Measurements from ENCODE around the gene VIT.
"Not testable (repeated sequence)": the region's sequence is repeated elsewhere in the genome, so short reads cannot be mapped to it uniquely, and the experiment has no call there.

Gene VIT

GRCh38 chr2:36677996-36678605 lies 18.4 kb upstream of the VIT start:
- H3K27ac ChIP-seq: no peak overlapping the region
- TF ChIP-seq, protein P1, sequence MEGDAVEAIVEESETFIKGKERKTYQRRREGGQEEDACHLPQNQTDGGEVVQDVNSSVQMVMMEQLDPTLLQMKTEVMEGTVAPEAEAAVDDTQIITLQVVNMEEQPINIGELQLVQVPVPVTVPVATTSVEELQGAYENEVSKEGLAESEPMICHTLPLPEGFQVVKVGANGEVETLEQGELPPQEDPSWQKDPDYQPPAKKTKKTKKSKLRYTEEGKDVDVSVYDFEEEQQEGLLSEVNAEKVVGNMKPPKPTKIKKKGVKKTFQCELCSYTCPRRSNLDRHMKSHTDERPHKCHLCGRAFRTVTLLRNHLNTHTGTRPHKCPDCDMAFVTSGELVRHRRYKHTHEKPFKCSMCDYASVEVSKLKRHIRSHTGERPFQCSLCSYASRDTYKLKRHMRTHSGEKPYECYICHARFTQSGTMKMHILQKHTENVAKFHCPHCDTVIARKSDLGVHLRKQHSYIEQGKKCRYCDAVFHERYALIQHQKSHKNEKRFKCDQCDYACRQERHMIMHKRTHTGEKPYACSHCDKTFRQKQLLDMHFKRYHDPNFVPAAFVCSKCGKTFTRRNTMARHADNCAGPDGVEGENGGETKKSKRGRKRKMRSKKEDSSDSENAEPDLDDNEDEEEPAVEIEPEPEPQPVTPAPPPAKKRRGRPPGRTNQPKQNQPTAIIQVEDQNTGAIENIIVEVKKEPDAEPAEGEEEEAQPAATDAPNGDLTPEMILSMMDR (conservative IDR thresholded peaks at IDR 0.05): no peak

DNA sequence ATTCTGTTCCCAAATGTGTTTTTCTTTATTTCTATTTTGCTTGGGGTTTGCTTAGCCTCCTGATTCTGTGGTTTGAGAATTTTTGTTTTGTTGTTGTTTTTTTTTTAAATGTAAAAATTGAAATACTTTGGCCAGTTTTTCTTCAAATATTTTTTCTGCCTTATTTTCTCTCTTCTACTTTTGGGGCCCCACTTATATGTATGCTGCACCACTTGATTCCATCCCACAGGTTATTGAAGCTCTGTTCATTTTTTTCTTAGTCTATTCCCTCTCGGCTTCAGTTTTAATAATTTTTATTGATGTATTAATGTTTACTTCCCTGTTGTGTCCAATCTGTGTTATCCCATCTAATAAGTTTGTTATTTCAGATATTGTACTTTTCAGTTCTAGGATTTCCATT lies 17.7 kb upstream of the VIT start:
- H3K27ac ChIP-seq: no peak overlapping the region
- TF ChIP-seq, protein P1 (conservative IDR thresholded peaks at IDR 0.05): no peak

DNA sequence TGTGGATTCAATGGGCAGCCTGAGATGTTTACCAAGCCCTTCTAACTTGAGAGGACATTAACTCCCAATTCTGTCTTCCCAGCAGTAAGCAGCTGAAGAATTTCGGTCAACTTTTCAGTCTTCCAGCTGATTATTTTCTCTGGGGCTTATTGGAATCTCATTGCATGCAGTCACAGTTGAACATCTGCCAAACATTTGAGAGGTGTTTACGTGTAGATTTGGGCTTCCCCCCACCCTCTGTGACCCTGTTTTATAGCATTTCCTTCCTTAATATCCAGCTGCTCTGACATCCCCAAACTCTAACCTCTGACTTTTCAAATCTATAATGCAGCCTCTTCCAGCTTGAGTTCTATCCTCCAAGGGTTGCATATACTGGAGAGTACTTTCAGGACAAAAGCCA lies 16.5 kb upstream of the VIT start:
- no peak overlapping the region for H3K27ac ChIP-seq
- TF ChIP-seq, protein P1 (conservative IDR thresholded peaks at IDR 0.05): no peak

GRCh38 chr2:36682562-36682961 lies 13.9 kb upstream of the VIT start:
- TF ChIP-seq, protein P1 (conservative IDR thresholded peaks at IDR 0.05): no peak
- H3K27ac ChIP-seq: no peak overlapping the region

DNA sequence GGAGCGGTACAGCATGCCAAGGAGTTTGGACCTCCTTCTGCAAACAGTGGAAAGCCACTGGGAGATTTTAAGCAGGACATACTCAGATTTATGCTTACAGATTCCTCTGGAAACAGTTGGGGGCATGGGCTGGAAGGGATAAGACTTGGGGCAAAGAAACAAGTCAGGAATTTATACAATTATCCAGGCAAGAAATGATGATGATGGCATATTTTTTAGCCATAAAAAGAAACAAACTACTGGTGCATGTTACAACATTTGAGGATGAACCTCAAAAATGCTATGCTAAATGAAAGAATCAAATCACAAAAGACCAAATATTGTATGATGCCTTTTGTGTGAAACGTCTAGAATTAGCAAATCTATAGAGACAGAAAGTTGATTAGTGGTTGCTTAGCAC lies 13.5 kb upstream of the VIT start:
- TF ChIP-seq, protein P1 (conservative IDR thresholded peaks at IDR 0.05): no peak
- H3K27ac ChIP-seq: no peak overlapping the region

GRCh38 chr2:36688291-36688690 lies 8.2 kb upstream of the VIT start:
- not testable (repeated sequence) for H3K27ac ChIP-seq

DNA sequence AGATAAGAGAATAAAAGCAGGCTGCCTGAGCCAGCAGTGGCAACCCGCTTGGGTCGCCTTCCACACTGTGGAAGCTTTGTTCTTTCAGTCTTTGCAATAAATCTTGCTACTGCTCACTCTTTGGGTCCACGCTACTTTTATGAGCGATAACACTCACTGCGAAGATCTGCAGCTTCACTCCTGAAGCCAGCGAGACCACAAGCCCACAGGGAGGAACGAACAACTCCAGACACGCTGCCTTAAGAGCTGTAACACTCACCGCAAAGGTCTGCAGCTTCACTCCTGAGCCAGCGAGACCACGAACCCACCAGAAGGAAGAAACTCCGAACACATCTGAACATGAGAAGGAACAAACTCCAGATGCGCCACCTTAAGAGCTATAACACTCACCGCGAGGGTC lies 7.5 kb upstream of the VIT start:
- H3K27ac ChIP-seq: not testable (repeated sequence)

DNA sequence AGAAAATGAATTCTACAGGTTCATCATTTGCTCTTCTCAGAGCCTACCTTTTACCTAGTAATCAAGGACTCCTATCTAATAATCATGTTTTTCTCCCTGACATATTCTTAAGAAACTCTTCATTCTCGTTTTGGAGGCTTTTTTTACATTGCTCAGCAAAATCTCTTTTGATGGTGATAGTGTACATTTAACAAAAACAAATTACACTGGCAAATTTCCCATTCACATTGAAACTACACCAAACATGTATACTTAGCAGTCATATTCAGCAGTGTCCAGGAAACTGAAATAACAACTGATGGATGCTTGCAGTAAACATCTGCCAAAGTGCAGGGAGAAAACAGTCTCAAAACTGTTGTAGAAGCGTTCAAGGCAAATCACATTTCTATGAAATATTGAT lies 4.4 kb upstream of the VIT start:
- H3K27ac ChIP-seq: no peak overlapping the region
- TF ChIP-seq, protein P1 (conservative IDR thresholded peaks at IDR 0.05): no peak

DNA sequence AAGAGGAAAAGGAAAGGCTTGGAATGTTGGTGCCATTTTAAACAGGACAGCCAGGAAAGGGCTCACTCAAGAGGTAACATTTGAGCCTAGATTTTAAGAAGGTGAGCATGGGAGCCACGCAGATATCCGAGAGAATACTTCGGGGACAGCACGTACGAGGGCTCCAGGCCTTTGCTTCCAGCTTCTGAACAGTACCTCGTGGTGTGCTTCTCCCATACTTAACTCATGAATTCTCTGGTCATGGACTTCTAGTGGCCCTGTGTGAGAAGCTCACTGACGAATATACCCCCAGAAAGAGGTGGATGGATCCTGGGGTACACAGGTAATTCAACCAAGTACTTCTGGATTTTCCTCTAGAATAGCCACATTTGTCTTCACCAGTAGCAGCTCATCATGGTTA lies 2.7 kb upstream of the VIT start:
- H3K27ac ChIP-seq: no peak overlapping the region
- TF ChIP-seq, protein P1 (conservative IDR thresholded peaks at IDR 0.05): no peak

All from VCaP (cell line).